IMR-90 (cell line): Measurements from ENCODE around the gene DDI2. TPM values are rescaled to one million over a fixed set of nuclear protein-coding genes. Genes with fewer than 3 reads are reported as not detected.

Experiments used
- ATAC-seq: fragments of 200-7000 bp; cut with Tn5 transposase; 2 replicates; pipeline ENCODE4 v1.9.1; 2020; ENCODE audit warnings: low read depth, mild to moderate bottlenecking, moderate library complexity
- BruUV-seq: library from RNA; stranded (reverse); fragments of 400-500 nt; replicated peaks from 2 replicates; lab custom pipeline; 2021; lab: Mats Ljungman, UMichigan
- CTCF ChIA-PET: fragments of 300-600 bp; formaldehyde crosslinking; extraction: SDS; loops from one replicate; lab custom pipeline; 2021; ENCODE audit warnings: antibody characterized with exemption; lab: Yijun Ruan, JAX
- POLR2A ChIA-PET: fragments of 300-600 bp; sonication (Branson Sonifier 250); formaldehyde crosslinking; loops from one replicate; lab custom pipeline; 2022; ENCODE audit warnings: antibody characterized with exemption; ENCODE audit not compliant: unreplicated experiment; lab: Charles Lee
- DNase-seq: peaks from one replicate; pipeline ENCODE4 v3.0.0; 2013
- H2AFZ ChIP-seq: replicated peaks from 2 replicates; pipeline ENCODE3; 2013; ENCODE audit warnings: low read length, mild to moderate bottlenecking; ENCODE audit not compliant: poor library complexity
- H2AK5ac ChIP-seq: 2 replicates; pipeline ENCODE4 v1.6.1; 2013; ENCODE audit warnings: low read depth, low read length, inconsistent platforms
- H2AK9ac ChIP-seq: replicated peaks from 2 replicates; pipeline ENCODE3; 2013; ENCODE audit warnings: mild to moderate bottlenecking, low read depth, low read length, moderate library complexity; ENCODE audit not compliant: poor library complexity
- H2BK120ac ChIP-seq: 2 replicates; pipeline ENCODE4 v1.6.1; 2013; ENCODE audit warnings: low read depth, low read length, inconsistent platforms
- H2BK15ac ChIP-seq: 3 replicates; pipeline ENCODE4 v1.6.1; 2013; ENCODE audit warnings: low read depth, low read length, inconsistent platforms
- H2BK20ac ChIP-seq: 2 replicates; pipeline ENCODE4 v1.6.1; 2013; ENCODE audit warnings: low read depth, mild to moderate bottlenecking, inconsistent platforms, low read length, moderate library complexity
- H2BK5ac ChIP-seq: 2 replicates; pipeline ENCODE4 v1.6.1; 2013; ENCODE audit warnings: mild to moderate bottlenecking, low read depth, low read length, inconsistent platforms; ENCODE audit not compliant: poor library complexity, severe bottlenecking
- H3K14ac ChIP-seq: replicated peaks from 2 replicates; pipeline ENCODE4 v1.6.1; 2013; ENCODE audit warnings: low read depth, low read length, inconsistent platforms
- H3K18ac ChIP-seq: 2 replicates; pipeline ENCODE4 v1.6.1; 2013; ENCODE audit warnings: low read depth, low read length, control low read depth
- H3K23ac ChIP-seq: 2 replicates; pipeline ENCODE4 v1.6.1; 2013; ENCODE audit warnings: low read depth, low read length, inconsistent platforms
- H3K27ac ChIP-seq: 2 replicates; pipeline ENCODE4 v1.5.1; 2013; ENCODE audit warnings: mild to moderate bottlenecking, control low read depth, low read length; ENCODE audit not compliant: insufficient read depth
- H3K27me3 ChIP-seq: 2 replicates; pipeline ENCODE4 v1.6.1; 2013; ENCODE audit warnings: low read length; ENCODE audit not compliant: control insufficient read depth, insufficient read depth
- H3K36me3 ChIP-seq: 2 replicates; pipeline ENCODE4 v1.6.1; 2013; ENCODE audit warnings: low read length, mixed read lengths; ENCODE audit not compliant: control insufficient read depth, insufficient read depth
- H3K4ac ChIP-seq: 2 replicates; pipeline ENCODE4 v1.6.1; 2013; ENCODE audit warnings: low read depth, low read length, inconsistent platforms
- H3K4me1 ChIP-seq: 2 replicates; pipeline ENCODE4 v1.6.1; 2013; ENCODE audit warnings: low read length, mixed read lengths; ENCODE audit not compliant: control insufficient read depth, insufficient read depth
- H3K4me2 ChIP-seq: 2 replicates; pipeline ENCODE4 v1.6.1; 2013; ENCODE audit warnings: low read depth, mild to moderate bottlenecking, control low read depth, low read length, moderate library complexity
- H3K4me3 ChIP-seq: 2 replicates; pipeline ENCODE4 v1.5.1; 2013; ENCODE audit warnings: low read depth, mild to moderate bottlenecking, control low read depth, low read length, moderate library complexity; ENCODE audit not compliant: insufficient read depth
- H3K56ac ChIP-seq: 2 replicates; pipeline ENCODE4 v1.6.1; 2013; ENCODE audit warnings: low read length, inconsistent platforms; ENCODE audit not compliant: insufficient read depth; ENCODE audit errors: extremely low read depth
- H3K79me1 ChIP-seq, 2 experiments: 2 replicates each; pipeline ENCODE4 v1.6.1; 2013; ENCODE audit warnings: low read length in 2 of 2, inconsistent platforms in 1 of 2, low read depth in 1 of 2
- H3K9ac ChIP-seq: 2 replicates; pipeline ENCODE4 v1.6.1; 2013; ENCODE audit warnings: low read depth, low read length, control low read depth
- H3K9me1 ChIP-seq: 2 replicates; pipeline ENCODE4 v1.6.1; 2013; ENCODE audit warnings: low read length, inconsistent platforms; ENCODE audit not compliant: insufficient read depth
- H3K9me3 ChIP-seq: 2 replicates; pipeline ENCODE4 v1.6.1; 2013; ENCODE audit warnings: low read length; ENCODE audit not compliant: control insufficient read depth, insufficient read depth
- H4K20me1 ChIP-seq: 2 replicates; pipeline ENCODE4 v1.6.1; 2013; ENCODE audit warnings: low read length, inconsistent platforms; ENCODE audit not compliant: insufficient read depth
- H4K5ac ChIP-seq: 2 replicates; pipeline ENCODE4 v1.6.1; 2013; ENCODE audit warnings: mild to moderate bottlenecking, low read depth, low read length, control low read depth
- H4K8ac ChIP-seq, 2 experiments: 2 replicates each; pipeline ENCODE4 v1.6.1; 2013; ENCODE audit warnings: low read depth in 2 of 2, low read length in 2 of 2, control low read depth in 1 of 2, inconsistent platforms in 1 of 2
- H4K91ac ChIP-seq: 2 replicates; pipeline ENCODE4 v1.6.1; 2013; ENCODE audit warnings: low read depth, low read length, inconsistent platforms; ENCODE audit not compliant: insufficient read depth
- FOS ChIP-seq: fragments of 150-350 bp; IDR thresholded peaks from 2 replicates; pipeline ENCODE4 v1.6.1; 2016; ENCODE audit warnings: low read depth, low read length
- WGBS, 2 experiments: methylation state at CpG; one replicate each; pipeline versions ENCODE4 v1.1.5 to v1.1.7; 2013; ENCODE audit warnings: missing lambda C conversion rate in 2 of 2; ENCODE audit not compliant: insufficient read length in 1 of 2; ENCODE audit errors: extremely low coverage in 2 of 2; 5-methylcytosine and 5-hydroxymethylcytosine counted together
- dilution Hi-C: fragments of 300-500 bp; cut with HindIII; formaldehyde crosslinking; loops from one replicate; pipeline ENCODE4 v1.14.3; 2018; ENCODE audit warnings: low sequenced_read_pairs; ENCODE audit not compliant: unreplicated experiment
- in situ Hi-C: fragments of 300-500 bp; cut with MboI; formaldehyde crosslinking; loops from 3 replicates; pipeline ENCODE4 v1.14.3; 2019; ENCODE audit warnings: low sequenced_read_pairs, inconsistent platforms, mixed read lengths
- intact Hi-C: fragments of 100-400 bp; cut with micrococcal nuclease; formaldehyde crosslinking; loops from 2 replicates; pipeline ENCODE4 v1.10.0; 2022
- polyA plus RNA-seq, 3 experiments: library from polyadenylated mRNA; depleted of rRNA; stranded (reverse); fragments of >200 nt; gene quantifications; 2 replicates each; pipeline ENCODE4 v1.2.3, GENCODE V29; 2012; ENCODE audit warnings: low replicate concordance in 1 of 3
- total RNA-seq: library from RNA; depleted of rRNA; stranded (reverse); fragments of >200 nt; gene quantifications from 2 replicates; pipeline ENCODE4 v1.2.3, GENCODE V29; 2012

The DDI2 gene
- total and polyA plus RNA-seq, 2 of the 4 experiments (the other 2 are of a cell fraction), result 6.0 to 13.4 TPM

- Histone ChIP-seq H3K4me2 (peak overlapping the region; percentile 8; the same call in 1 of the 2 replicates), H3K9me3 (no peaks in the 10 kb centered on the region), H2AK9ac (no peak overlapping the region), H2BK15ac (no peak overlapping the region), H3K27me3 (no peaks in the 10 kb centered on the region), H3K27ac (no peak overlapping the region), H2BK20ac (no peak overlapping the region), H3K4me3 (no peak overlapping the region), H2AK5ac (no peak overlapping the region), H4K5ac (no peak overlapping the region), H3K4ac (no peak overlapping the region), H4K8ac (no peak overlapping the region), H3K9me1 (peaks cover 9% of the 10 kb centered on the region; the same call in 1 of the 2 replicates), H4K20me1 (peaks cover 20% of the 10 kb centered on the region; the same call in 1 of the 2 replicates), H3K23ac (no peak overlapping the region), H3K4me1 (peaks cover 3% of the 10 kb centered on the region), H2BK120ac (no peak overlapping the region), H3K36me3 (peaks cover 15% of the 10 kb centered on the region), H4K91ac (no peak overlapping the region), H3K14ac (no peak overlapping the region), H2AFZ (no peak overlapping the region), H3K56ac (no peak overlapping the region), H3K18ac (no peak overlapping the region), H2BK5ac (no peak overlapping the region), H3K79me1 (peaks cover 16 to 56% of the 10 kb centered on the region in 2 experiments), H3K9ac (no peak overlapping the region)
- TF ChIP-seq FOS, result no peak
- WGBS, 2 experiments, result no CpG with 5 or more reads among the region's 1 CpG
- BruUV-seq, result no TSS peak
- in situ Hi-C loops, result no loop called here
- no peak for DNase-seq
- no peak for ATAC-seq
- CTCF ChIA-PET, result no interaction called here
- POLR2A ChIA-PET, result no interaction called here
- intact Hi-C loops, result loop anchor here (5.0 kb wide), 1 partner anchor 34 kb away; no protein-coding TSS in a partner anchor
- dilution Hi-C loops, result no loop called here
Measured at GRCh38 chr1:15628003-15628402, 10.7 kb downstream of the DDI2 start.
